GM10266 (cell line): ENCODE results near the gene FOCAD.

Source experiments
- DNase-seq: peaks from one replicate; pipeline ENCODE4 v3.0.0; 2012; ENCODE audit errors: extremely low spot score
- CTCF ChIP-seq: IDR thresholded peaks from 2 replicates; pipeline ENCODE4 v1.5.1; 2012; ENCODE audit warnings: mild to moderate bottlenecking, low read depth; ENCODE audit not compliant: control insufficient read depth, insufficient read depth; ENCODE audit errors: missing control alignments

Gene FOCAD

GRCh38 chr9:20681467-20681866, 2.6 kb upstream of the FOCAD start:
- DNase-seq = no peak
- no peak for TF ChIP-seq CTCF

GRCh38 chr9:20683351-20684034, 566 bp upstream of the FOCAD start:
- no peak for TF ChIP-seq CTCF
- DNase-seq = peak; percentile 44

GRCh38 chr9:20684875-20685696, 1.0 kb downstream of the FOCAD start:
- peak; percentile 16 for DNase-seq
- TF ChIP-seq CTCF = no peak

- no peak for DNase-seq
- TF ChIP-seq CTCF = no peak
Observed at GRCh38 chr9:20685769-20686168, 1.7 kb downstream of the FOCAD start.

- no peak for TF ChIP-seq CTCF
- DNase-seq = no peak
Observed at GRCh38 chr9:20689833-20690232, 5.8 kb downstream of the FOCAD start.

GRCh38 chr9:20692554-20692953, 8.5 kb downstream of the FOCAD start:
- no peak for DNase-seq
- TF ChIP-seq CTCF = no peak

GRCh38 chr9:20693068-20693467, 9.0 kb downstream of the FOCAD start:
- TF ChIP-seq CTCF = no peak
- no peak for DNase-seq
